ENCODE measurements around the gene NR6A1.

- TF ChIP-seq CTCF (IDR thresholded peaks at IDR 0.05) (no peak), JUN (CRISPR knock-in tag; IDR thresholded peaks at IDR 0.05) (no peak), ZNF232 (CRISPR knock-in tag; IDR thresholded peaks at IDR 0.05) (no peak), HMGXB4 (CRISPR knock-in tag; IDR thresholded peaks at IDR 0.05) (no peak), FOXP4 (CRISPR knock-in tag; IDR thresholded peaks at IDR 0.05) (no peak), NR3C1 (CRISPR knock-in tag; conservative IDR thresholded peaks at IDR 0.05; ENCODE audit: low read depth) (no peak), ZNF281 (CRISPR knock-in tag; IDR thresholded peaks at IDR 0.05) (no peak), SP1 (CRISPR knock-in tag; conservative IDR thresholded peaks at IDR 0.05) (no peak), PRDM15 (CRISPR knock-in tag; IDR thresholded peaks at IDR 0.05) (no peak), MYBL2 (CRISPR knock-in tag; IDR thresholded peaks at IDR 0.05) (no peak), ATF6 (CRISPR knock-in tag; IDR thresholded peaks at IDR 0.05) (no peak), NFE2L1 (CRISPR knock-in tag; IDR thresholded peaks at IDR 0.05) (no peak), ZNF121 (CRISPR knock-in tag; IDR thresholded peaks at IDR 0.05) (no peak)
Observed at GRCh38 chr9:124671861-124672260, 99.2 kb downstream of the NR6A1 start.

Measured in WTC11 (cell line).